ENCODE results near the gene CC2D2B. TPM values are rescaled to one million over a fixed set of nuclear protein-coding genes. Genes with fewer than 3 reads are reported as not detected.

CC2D2B gene
- total and polyA plus RNA-seq, 2 of the 8 experiments (the other 6 are each of a cell fraction or from before 2014, with no cell fraction given), result 0.09 to 0.71 TPM

DNA sequence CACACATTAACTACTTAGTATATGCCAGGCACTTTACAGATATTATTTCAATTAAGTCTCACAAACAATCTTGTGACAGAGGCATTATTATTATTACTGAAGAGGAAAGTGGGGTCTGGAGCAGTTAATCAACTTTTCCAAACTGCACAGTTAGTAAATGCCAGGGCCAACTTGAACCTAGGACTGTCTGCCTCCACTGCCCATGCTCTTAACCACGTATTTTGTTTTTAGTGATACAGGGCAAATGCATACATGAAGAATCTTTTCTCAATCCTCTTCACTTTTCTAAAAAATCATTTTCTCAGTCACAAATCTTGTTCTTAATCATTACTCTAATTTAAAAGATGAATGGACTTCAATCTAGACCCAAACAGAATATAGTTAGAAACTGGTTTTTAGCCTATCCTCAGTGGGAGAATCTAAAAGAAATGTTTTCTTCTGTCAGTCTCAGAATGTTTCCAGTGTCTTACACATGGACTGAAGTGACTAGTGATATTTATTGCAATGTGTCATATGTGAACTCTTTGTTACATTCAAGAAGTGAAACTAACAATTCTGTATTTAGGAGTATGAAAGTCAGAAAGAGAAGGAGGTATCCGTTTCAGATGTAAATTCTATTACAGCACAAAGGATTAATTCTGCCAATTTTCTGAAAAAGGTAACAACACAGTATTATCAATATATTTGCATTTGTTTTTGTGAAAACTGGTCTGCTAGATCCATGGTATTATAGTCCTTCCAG lies 80.1 kb downstream of the CC2D2B start:
- no peak overlapping the region for H3K23ac ChIP-seq (ENCODE audit: insufficient read length)
- no peak overlapping the region for H3K27ac ChIP-seq (ENCODE audit: low read depth, low read length)
- H3K36me3 ChIP-seq (ENCODE audit: control insufficient read depth in 2 of 4, insufficient read depth in 4 of 4, low read length in 3 of 4), result no peaks in the 10 kb centered on the region
- CTCF ChIA-PET (ENCODE audit: partially characterized antibody), result no interaction called here
- FAIRE-seq (no peak), DNase-seq (ENCODE audit: low read depth in 1 of 2, low spot score in 2 of 2) (no peak)
- H3K4ac ChIP-seq (replicated peaks; ENCODE audit: insufficient read length, low read depth, low read length), result no peak overlapping the region
- H3K18ac ChIP-seq (ENCODE audit: extremely low read depth, low read length), result no peak overlapping the region
- no peak overlapping the region for H2BK12ac ChIP-seq (ENCODE audit: low read depth, low read length)
- H3K79me2 ChIP-seq (ENCODE audit: control insufficient read depth in 1 of 2, insufficient read depth in 2 of 2, low read length in 2 of 2), result no peaks in the 10 kb centered on the region
- no peak overlapping the region for H2AFZ ChIP-seq (ENCODE audit: low read length)
- no peak overlapping the region for H3K4me3 ChIP-seq (ENCODE audit: extremely low read depth in 1 of 4, insufficient read depth in 2 of 4, low read depth in 3 of 4, low read length in 4 of 4)
- H4K5ac ChIP-seq (ENCODE audit: insufficient read length, low read depth, low read length), result no peak overlapping the region
- no peaks in the 10 kb centered on the region for H4K20me1 ChIP-seq (replicated peaks in 1 of 2; ENCODE audit: control insufficient read depth in 1 of 2, insufficient read depth in 2 of 2, low read length in 2 of 2)
- no peak overlapping the region for H2BK20ac ChIP-seq (ENCODE audit: low read length)
- no peaks in the 10 kb centered on the region for H3K23me2 ChIP-seq (ENCODE audit: low read depth, low read length)
- H2BK120ac ChIP-seq (replicated peaks; ENCODE audit: low read depth, low read length), result no peak overlapping the region
- H3K4me1 ChIP-seq (replicated peaks in 1 of 4; ENCODE audit: control insufficient read depth in 3 of 4, insufficient read depth in 4 of 4, low read length in 3 of 4), result no peaks in the 10 kb centered on the region
- no peak overlapping the region for H4K91ac ChIP-seq (replicated peaks; ENCODE audit: insufficient read length, low read length)
- 57% methylated on average over 2 of the region's 2 CpGs; no CpG with 5 or more reads in 1 of the 2 experiments for WGBS, 2 experiments (ENCODE audit: extremely low coverage in 1 of 2, insufficient coverage in 1 of 2, insufficient read length in 1 of 2, insufficient replicate concordance in 2 of 2, low coverage in 1 of 2, low lambda C conversion rate in 2 of 2, missing lambda C conversion rate in 1 of 2)
- no peak overlapping the region for H3K14ac ChIP-seq (ENCODE audit: insufficient read length)
- H3K9ac ChIP-seq (replicated peaks in 1 of 4; ENCODE audit: extremely low read depth in 1 of 4, low read depth in 3 of 4, low read length in 3 of 4), result no peak overlapping the region
- no peak overlapping the region for H4K8ac ChIP-seq (ENCODE audit: extremely low read depth, insufficient read depth, low read length)
- H3K9me3 ChIP-seq (ENCODE audit: insufficient read depth in 2 of 2, low read depth in 1 of 2, low read length in 1 of 2), result no peaks in the 10 kb centered on the region
- H3K56ac ChIP-seq (replicated peaks; ENCODE audit: insufficient read length, low read depth, low read length), result no peak overlapping the region
- no peak overlapping the region for H2BK5ac ChIP-seq (ENCODE audit: low read depth, low read length)
- no peak overlapping the region for H2BK15ac ChIP-seq (ENCODE audit: low read length)
- H2AK5ac ChIP-seq (ENCODE audit: low read depth, low read length), result no peak overlapping the region
- H3K79me1 ChIP-seq (ENCODE audit: low read depth, low read length), result no peaks in the 10 kb centered on the region
- H3K27me3 ChIP-seq (replicated peaks in 1 of 4; ENCODE audit: control insufficient read depth in 3 of 4, extremely low read depth in 1 of 4, insufficient read depth in 3 of 4, low read length in 3 of 4), result no peaks in the 10 kb centered on the region
- H3K4me2 ChIP-seq (ENCODE audit: insufficient read depth in 1 of 2, low read depth in 2 of 2, low read length in 2 of 2), result no peak overlapping the region
- POLR2A ChIA-PET (ENCODE audit: partially characterized antibody), result no interaction called here
- TF ChIP-seq SP2 (IDR thresholded peaks at IDR 0.05; ENCODE audit: low read length) (no peak), BACH1 (IDR thresholded peaks at IDR 0.05; ENCODE audit: low read length) (no peak), ASH2L (IDR thresholded peaks at IDR 0.05; ENCODE audit: low read length) (no peak), EZH2 (IDR thresholded peaks at IDR 0.05; ENCODE audit: low read depth, low read length, severe bottlenecking) (no peak), ZNF274 (IDR thresholded peaks at IDR 0.05; ENCODE audit: borderline replicate concordance, extremely low read depth, low read length) (no peak), HDAC6 (IDR thresholded peaks at IDR 0.05; ENCODE audit: low read depth, low read length) (no peak), KDM1A (IDR thresholded peaks at IDR 0.05; ENCODE audit: borderline replicate concordance, low read length) (no peak), SP1 (IDR thresholded peaks at IDR 0.05; ENCODE audit: low read depth, low read length) (no peak), HDAC2 (IDR thresholded peaks at IDR 0.05; ENCODE audit: borderline replicate concordance in 1 of 2, low read depth in 2 of 2, low read length in 2 of 2) (no peak), CREB1 (IDR thresholded peaks at IDR 0.05) (no peak), JUN (IDR thresholded peaks at IDR 0.05; ENCODE audit: low read depth, low read length) (no peak), RXRA (IDR thresholded peaks at IDR 0.05; ENCODE audit: insufficient read depth, low read depth, low read length) (no peak), CBX5 (IDR thresholded peaks at IDR 0.05; ENCODE audit: low read depth, low read length) (no peak)
- TF ChIP-seq, protein P1, sequence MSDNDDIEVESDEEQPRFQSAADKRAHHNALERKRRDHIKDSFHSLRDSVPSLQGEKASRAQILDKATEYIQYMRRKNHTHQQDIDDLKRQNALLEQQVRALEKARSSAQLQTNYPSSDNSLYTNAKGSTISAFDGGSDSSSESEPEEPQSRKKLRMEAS (IDR thresholded peaks at IDR 0.05), result no peak

Measured in H1 (cell line).